Activated CD8-positive, alpha-beta memory T cell treated with anti-CD3 and anti-CD28 coated beads, Interleukin-2, amount 50 U/mL, for 48 hours (primary cell): ENCODE data around the gene SYNPO2.
"Not testable (repeated sequence)": the region's sequence is repeated elsewhere in the genome, so short reads cannot be mapped to it uniquely, and the experiment has no call there.

Source experiments
- DNase-seq: peaks from one replicate; pipeline ENCODE4 v3.0.0-alpha.2; 2020

Gene SYNPO2

DNA sequence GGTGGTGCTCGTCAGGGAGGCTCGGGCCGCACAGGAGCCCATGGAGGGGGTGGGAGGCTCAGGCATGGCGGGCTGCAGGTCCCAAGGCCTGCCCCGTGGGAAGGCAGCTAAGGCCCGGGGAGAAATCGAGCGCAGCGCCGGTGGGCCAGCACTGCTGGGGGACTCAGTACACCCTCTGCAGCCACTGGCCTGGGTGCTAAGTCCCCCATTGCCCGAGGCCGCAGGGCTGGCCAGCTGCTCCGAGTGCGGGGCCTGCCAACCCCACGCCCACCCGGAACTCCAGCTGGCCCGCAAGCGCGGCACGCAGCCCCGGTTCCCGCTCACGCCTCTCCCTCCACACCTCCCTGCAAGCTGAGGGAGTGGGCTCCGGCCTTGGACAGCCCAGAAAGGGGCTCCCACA, 88.4 kb downstream of the SYNPO2 start:
- DNase-seq = not testable (repeated sequence)

DNA sequence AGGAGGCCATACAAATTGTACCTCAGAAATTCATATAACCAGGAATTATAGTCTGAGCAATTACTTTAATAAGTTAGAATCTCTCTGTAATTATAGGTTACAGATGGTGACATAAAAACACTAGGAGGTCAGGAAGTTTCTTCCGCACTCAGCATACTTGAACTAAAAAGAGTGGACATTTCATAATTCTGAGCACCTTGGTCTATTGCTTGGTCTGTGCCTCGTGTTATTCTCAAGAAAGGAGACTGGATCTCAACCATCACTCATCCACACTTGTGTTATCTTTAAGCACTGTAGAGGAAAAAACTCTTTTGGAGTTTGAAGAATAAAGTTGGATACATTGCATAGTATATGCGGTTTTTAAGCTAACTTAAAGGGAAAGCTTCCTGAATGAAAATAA, 91.1 kb downstream of the SYNPO2 start:
- no peak for DNase-seq

DNA sequence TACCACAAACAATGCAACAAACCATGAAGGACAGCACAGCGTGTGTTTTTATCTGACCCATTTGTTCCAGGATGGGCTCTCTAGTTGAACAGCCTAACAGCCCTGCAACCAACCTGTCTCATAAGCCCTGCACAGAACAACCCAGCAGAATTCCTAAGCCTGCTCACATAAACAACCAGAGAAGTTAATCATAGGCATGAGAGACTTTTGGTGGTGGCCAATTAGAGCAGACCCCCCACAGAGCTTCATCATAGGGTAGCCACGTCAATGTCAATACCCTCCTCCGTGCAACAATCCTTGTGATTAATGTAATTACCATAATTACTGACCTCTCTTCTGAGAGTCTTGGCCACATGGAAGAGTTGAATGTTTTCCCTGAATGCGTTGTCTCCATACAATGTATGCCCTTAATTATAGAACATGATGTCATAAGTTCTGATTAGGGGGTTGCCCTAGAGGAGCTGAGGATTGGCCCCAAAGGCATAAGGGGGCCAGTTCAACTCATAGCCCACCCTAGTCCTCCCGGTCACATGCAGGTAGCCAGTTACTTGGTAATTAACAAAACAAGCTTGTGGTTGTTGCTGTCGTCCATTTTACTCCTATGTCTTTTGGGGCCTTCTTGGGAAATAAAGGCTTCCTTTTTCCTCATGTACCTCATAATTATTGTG, 92.7 kb downstream of the SYNPO2 start:
- no peak for DNase-seq

DNA sequence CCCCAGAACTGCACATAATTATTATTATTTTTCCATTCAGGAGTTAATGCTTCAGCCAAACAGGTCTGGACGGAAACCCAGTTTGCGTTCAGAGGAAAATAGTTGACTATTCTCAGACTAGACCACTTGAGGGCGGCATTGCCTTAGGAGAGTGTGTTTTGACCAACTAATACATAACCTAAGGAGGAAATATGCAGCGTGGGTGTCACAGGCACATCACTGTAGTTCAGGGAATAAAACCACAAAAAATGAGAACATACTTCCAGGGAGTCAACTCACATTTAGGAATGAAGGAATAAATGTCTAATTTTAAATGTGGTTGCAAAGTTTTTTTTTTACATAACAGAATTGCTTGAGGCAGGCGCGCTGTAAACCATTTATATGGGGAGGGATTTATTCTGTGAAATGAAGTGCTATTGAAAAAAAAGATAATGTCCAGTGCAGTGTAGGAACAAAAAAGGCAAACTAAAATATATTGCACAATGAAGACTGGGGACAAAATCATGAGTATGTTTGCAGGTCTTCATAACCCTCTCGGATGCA, 93.3 kb downstream of the SYNPO2 start:
- DNase-seq = peak; percentile 62

DNA sequence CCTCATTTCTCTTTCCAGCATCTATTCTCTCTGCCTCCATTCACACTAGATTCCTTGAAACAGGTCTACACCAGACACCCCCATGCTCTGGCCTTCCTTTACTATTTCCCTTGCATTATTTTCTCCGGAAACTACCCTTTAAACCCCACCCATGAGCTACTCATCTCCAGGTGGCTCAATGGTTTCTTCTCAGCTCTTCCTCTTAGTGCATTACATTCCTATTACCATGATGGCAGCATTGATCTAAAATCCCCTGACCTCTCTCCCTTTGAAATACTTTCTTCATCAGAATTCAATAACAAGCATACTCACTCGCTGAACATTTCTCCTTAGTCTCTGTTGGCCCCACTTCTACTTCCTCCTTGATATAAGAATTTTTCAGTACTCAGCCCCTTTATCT, 94.6 kb downstream of the SYNPO2 start:
- DNase-seq = no peak

DNA sequence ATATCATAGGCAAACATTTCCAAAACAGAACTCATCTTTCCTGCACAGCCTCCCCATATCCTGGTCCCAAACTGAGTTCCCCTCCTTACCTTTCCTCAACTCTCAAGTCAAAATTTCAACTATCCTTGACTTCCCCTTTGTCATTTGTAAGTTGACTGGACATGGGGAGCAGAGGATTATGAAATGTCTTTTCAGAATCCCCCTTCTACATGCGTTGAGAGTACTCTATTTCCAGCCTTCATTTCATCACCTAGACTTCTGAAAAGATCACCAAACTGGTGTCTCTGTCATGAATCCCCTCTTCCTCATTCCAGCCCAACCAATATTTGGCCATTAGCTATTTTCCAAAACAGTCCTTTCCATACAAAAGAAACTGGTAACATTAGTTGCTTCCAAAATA, 95.2 kb downstream of the SYNPO2 start:
- no peak for DNase-seq

DNA sequence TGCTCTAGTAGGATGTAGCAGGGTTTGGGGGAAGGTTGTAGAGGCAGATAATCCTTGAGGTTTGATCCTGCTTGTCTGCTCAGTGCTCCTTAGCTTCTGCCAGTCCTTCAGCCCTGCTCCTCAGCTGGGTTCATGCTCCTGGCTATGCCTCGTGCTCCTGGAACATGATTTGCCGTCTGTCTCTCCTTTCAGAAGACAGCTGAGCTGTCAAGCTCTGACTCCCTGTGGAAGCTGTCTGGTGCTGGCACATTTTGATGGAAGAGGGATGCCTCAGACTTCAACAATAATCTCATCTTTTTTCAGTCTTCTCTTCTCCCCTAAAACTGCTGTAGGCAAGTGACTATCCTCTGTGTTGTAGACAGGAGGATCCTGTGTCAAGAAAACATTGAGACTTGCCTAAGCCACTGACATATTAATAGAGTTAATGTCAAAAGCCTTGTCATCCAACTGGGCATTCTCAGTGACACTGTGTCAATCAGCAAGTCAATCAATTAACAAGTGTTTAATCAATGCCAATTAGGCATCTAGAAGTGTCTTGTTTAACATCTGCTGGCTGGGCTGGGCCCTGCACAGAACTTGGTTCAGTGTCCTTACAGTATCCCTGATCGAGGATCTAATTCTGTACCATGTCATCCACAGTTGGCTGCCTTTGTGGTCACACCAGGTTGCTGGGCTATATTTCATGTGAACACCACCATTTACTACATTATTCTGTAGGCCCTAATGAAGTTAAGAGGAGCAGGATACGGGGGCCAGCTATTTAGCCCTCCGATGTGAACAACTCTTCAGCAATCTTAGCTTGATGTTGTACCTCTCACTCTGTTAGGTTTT, 96.7 kb downstream of the SYNPO2 start:
- no peak for DNase-seq

DNA sequence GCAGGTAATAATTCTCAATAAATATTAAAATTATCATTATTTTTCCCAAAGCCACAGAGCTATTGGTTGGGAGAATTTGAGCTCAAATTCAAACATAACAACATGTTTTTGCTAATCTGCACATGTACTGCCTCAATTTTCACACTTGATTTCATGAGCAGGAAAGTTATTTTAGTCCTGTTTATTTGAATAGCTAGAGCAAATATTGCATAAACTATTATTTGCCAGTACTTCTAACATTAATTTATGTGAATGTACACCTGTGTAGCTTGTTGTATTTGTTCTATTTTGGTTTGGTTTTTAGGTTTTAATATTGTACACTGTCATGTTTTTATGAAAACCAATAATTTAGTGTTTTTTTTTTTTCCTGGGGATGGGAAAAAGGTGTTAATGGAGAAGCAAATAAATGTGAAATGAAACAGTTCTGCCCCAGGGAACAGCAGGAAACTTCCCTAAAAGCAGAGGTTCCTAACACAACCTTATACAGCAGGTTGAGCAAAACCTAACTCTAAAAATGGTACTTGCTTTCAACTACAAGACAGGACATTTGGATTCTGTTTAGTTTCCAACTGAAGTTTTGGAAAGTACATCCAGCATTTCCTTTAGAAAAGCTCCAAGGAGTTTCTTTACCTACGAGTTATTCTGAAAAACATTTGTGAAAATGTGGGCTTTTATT, 99.4 kb downstream of the SYNPO2 start:
- DNase-seq = no peak

DNA sequence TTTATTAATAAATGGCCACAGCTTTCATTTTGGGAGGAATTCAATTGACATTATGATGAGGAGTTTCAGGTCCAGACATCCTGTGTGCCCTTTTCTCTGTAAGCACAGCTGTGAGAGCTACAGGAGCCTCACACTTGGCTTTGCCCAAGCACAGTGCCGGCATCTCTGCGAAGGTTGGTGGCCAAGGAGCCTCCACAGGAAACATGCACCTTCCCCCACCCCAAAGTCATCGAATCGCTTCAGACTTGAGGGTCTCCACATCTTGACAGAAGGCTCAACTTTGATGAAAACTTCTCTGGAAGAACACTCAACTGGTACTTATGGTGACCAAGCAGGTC, 100.0 kb downstream of the SYNPO2 start:
- no peak for DNase-seq

DNA sequence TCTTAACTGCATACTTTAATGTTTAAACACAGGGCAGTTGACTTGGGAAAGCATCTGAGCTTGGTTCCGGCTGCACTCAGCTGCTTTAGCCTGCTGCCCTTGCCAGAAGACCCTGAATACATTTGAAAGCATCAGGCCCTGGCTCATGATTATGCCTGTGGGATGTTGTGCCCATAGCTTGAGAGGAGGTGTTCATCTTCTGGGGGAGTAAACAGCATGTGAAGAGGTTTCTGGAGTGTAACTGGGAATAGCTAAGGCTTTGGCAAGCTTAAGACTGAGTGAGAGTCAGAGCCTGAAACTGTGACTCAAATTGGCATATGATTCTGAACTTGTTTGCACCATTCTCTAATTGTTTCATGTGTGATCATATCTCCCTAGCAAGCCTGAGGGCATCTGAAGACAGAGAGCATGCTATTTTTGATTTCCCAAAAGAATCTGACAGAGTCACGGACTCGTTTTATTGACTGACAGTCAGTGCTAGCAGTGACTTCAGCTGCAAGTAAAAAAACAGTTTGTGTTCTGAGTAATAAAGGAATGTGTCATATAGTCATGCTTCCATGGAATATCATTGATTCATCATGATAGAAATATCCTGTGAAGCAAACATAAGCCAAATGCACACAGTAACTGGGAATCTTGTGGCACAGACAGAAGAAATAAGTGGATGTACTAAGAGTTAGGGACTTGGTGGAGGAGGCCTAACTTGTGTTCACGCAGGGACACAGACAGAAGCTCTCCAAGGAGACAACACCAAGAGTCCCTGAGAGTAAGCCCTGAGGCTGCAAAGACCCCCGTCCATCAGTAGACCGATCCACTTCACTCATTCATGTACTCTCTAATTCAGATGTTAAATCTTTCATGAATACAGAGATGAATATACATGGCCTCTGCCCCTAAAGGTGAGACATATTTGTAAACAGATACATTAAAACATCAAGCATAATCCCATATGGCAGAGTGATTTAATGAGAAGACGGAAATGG, 100.7 kb downstream of the SYNPO2 start:
- DNase-seq = no peak

DNA sequence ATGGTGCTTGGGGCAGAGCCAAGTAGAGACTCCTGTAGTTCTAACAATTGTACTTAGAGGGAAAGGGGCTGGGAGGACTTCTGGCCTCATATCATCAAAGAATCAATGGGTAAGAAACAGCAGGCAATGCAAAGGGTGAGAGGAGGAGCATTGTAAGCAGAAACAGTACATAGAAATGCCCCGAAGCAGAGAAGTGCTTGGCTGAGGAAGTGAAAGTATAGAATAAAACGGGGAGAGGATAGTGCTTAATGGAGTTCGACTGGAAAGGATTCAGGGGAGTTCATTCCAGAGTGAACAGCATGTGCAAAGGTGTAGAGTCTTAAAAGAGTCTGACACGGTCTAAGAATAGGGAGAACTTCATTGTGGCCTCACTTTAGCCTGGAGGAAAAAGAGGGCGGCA, 103.0 kb downstream of the SYNPO2 start:
- no peak for DNase-seq

DNA sequence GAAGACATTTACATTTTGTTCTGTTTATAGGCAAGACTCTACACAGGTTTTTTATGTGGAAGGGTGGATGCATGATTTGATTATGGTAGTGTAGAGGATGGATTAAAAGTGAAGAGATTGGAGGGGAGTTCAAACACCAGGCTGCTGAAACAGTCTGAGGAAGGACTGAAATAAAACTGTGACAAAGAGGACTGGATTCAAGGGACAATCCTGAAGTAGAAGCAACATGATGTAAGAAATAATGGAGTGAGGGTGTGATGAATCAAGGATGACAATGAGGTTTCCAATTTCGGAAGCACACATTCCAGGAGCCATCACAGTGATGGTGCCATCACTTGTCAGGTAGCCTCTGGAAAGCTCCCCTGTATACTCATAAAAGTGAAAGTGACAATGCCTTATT, 103.5 kb downstream of the SYNPO2 start:
- DNase-seq = no peak

DNA sequence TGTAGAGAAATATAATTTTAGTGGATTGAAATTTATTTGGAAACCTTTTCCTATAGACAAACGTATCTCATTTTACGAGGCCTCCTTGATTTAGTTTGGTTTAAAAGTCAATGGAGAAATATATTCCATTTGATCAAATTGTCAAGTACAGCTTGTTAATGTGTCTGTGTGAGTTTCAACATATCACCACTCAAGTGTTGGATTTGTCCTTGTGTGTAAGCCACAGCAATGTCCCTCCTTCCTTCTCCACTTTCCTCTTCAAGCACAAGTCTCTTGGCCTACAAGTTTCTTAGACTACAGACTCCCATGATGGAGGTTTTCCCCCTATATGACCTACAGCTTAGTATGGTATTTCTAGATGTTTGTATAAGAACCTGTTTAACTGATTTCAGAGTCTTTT, 104.7 kb downstream of the SYNPO2 start:
- no peak for DNase-seq

DNA sequence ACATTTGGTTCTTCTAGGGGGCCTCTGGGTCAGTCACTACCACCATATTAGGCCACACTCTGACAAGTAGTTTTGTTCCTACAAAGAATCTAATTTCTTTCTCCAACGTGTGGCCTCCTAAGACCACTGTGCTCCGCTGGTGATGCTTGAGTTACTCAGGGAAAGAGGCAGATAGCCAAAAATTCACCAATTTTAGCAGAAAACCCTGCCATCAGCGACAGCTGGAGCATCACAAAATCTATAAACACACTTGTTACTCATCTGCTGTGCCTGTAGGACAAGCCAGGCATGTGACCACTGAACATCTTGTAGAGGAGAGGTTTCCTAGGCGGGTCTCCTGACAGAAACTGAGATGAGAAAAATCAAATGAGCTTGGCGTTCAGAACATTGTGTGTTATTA, 105.4 kb downstream of the SYNPO2 start:
- no peak for DNase-seq

DNA sequence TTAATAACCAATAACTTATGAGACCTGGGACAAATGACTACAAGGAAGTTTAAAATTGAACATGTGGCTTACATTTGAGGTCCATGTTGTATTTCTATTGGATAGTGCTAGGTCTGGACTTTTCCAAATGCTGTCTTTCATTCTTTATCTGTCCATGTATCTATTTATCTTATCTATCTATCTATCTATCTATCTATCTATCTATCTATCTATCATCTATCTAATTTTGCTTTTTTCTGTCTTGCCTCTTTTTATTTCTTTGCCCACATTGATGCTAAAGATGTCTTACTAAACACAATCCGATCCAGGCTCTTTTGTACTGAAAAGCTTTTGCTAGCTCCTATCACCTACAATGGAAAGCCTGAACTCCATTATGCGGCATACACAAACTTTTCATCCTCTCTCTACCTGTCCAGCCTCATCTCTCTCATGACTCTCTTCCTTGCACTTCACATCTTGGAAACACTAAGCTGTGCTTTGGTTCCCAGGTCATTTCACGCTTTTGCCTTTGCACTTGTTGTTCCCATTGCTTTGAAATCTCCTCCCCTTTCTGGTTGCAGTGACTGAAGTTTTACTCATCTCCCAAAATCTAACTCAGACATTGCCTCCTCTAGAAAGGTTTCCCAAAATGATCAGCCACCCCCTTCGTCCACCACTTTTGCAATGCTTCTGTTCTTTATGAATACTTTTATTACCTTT, 107.2 kb downstream of the SYNPO2 start:
- DNase-seq = no peak

DNA sequence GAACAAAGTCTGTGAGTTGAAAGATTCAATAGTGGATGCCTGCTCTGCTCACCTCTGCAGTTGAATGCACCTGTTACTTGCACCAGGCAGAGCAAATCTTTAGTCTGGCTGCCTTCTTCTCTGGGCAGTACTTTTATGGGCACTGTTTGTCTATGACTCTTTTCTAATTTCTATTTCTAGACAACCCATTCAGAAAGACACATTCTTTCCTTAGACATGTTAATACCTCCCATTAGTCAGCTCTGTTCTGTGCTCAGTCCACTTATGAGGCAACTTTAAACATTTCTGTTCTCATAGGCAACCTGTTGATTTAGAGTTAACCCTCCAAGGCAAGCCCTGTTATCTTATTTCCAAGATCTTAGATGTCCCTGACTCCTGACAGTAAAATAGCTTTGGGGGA, 108.9 kb downstream of the SYNPO2 start:
- no peak for DNase-seq

DNA sequence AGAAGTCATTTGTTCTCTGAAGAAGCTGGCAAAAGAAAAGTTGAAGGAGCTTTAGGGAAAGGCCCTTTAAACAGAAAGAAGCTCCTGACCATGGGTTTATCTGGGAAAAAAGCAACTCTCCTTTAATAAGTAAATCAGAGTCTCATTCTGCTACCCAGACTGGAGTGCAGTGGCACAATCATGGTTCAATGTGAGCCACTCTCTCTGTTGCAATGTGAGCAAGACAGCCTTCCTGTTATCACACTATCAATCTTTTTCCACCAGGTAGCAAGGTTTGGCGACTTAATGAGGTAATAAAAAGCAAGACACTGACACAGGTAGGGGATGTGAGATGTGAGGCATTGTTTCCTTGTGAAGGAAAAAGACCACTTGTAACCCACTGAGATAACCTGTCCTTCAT, 111.3 kb downstream of the SYNPO2 start:
- no peak for DNase-seq

DNA sequence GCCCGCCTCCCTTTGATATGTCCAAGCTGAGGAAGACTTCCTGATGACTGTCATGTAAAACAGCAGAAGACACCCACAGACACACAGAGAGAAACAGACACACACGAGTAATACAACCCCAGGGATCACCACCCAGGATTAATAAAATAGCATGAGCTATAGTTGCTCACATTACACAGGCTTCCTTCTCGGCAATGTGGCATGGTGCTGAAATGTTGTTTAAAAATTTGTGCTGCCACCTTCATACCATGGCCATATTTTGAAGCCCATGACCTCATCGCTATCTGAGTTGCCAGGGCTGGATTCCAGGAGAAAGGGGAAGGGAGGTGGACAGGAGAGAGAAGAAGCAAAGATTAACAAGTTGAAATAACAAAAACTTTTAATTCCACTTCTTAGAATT, 111.7 kb downstream of the SYNPO2 start:
- no peak for DNase-seq

DNA sequence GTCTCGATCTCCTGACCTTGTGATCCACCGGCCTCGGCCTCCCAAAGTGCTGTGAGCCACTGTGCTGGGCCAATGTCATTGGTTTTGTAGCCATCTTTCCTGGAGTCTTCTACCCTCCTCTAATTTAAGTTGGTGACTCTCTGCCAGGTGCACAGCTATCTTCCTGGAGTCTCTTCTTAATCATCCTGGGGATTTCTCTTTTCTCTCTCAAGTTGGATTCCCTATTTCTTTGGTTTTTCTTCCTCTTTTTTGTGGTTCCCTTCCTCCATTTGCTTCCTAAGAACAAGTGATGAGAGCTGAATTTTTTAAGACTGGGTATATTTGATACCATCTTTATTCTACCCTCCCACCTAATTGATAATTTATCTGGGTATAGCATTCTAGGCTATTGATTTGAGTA, 113.8 kb downstream of the SYNPO2 start:
- DNase-seq = no peak

DNA sequence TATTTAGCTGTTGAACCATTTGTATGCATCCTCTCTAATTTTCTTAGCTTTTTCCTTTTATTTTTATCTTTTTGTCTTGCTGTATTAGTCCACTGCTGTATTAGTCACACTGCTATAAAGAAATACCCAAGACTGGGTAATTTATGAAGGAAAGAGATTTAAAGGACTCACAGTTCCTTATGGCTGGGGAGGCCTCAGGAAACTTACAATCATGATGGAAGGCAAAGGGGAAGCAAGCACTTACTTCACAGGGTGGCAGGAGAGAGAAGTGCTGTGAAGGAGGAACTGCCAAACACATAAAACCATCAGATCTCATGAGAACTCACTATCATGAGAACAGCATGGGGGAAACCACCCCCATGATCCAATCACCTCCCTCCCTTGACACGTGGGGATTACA, 114.3 kb downstream of the SYNPO2 start:
- not testable (repeated sequence) for DNase-seq

DNA sequence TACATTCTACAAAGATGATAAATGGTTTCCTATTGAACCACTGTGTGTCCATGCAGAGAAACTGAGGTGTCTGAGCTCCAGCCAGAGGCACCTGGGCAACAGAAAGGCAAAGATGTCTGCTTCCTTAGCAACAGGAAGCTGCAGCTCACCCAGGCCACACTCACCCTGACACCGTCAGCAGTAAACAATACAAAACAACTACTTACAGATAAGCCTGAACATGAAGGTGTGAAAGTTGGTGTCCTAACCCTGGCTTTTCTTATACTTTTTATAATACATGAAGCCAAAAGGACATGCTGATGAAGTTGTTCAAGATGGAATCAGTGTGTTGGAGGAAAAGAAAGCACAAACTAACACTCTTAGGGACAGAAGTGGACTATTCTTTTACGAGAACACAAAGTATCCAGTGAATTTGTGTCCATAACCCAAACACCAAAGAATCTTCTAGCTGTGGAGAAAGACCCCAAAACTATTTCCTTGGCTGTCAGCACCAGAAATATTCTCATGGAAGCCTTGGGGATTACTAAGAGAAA, 117.3 kb downstream of the SYNPO2 start:
- no peak for DNase-seq

DNA sequence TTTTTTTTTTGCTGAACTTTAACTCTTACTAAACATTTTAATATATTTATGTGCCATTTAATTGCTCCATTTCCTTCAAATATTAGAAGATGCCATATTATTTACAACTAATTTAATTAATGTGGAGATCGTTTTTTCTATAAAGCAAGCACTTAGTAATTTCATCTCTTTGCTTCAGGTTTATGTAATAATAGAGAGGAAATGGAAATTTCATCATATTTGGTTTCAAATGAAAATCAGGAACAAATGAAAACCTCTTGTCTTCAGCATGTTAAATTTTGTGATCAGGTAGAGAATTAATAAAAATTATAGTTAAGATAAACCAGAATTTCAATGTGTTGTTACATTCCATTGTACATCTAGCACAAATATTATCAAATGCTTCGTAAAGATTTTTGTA, 120.1 kb downstream of the SYNPO2 start:
- DNase-seq = no peak
